ENCODE measurements around the gene SHKBP1. TPM values are rescaled to one million over a fixed set of nuclear protein-coding genes. Genes with fewer than 3 reads are reported as not detected.
"Not testable (repeated sequence)": the region's sequence is repeated elsewhere in the genome, so short reads cannot be mapped to it uniquely, and the experiment has no call there.

Gene SHKBP1
- total and polyA plus RNA-seq, 8 donors, result 15.8 to 102 (median 73.4) TPM

GRCh38 chr19:40621283-40621682, 44.6 kb downstream of the SHKBP1 start:
- Histone ChIP-seq H3K4me3 (no peak overlapping the region), H3K4me1 (peaks cover 0 to 10% (median 1%) of the 10 kb centered on the region in 4 donors), H3K27ac (no peak overlapping the region), H3K27me3 (no peaks in the 10 kb centered on the region), H3K9me3 (no peaks in the 10 kb centered on the region), H3K36me3 (peaks cover 20 to 74% (median 69%) of the 10 kb centered on the region in 4 donors)
- TF ChIP-seq POLR2AphosphoS5 (IDR thresholded peaks at IDR 0.05), result no peak
- no peak for TF ChIP-seq POLR2A (IDR thresholded peaks at IDR 0.05)
- no peak for TF ChIP-seq EP300 (IDR thresholded peaks at IDR 0.05)
- TF ChIP-seq CTCF (IDR thresholded peaks at IDR 0.05), result no peak
- no peak for DNase-seq
- WGBS, 5 donors, result 72 to 96% (median 93%) methylated on average over 2 of the region's 2 CpGs
- intact Hi-C loops (cut with DNase I; ENCODE audit: low total_unique reads), result no loop called here

- H3K9me3 ChIP-seq, result no peaks in the 10 kb centered on the region
- no peak overlapping the region for H3K27ac ChIP-seq
- TF ChIP-seq CTCF (IDR thresholded peaks at IDR 0.05), result no peak
- TF ChIP-seq EP300 (IDR thresholded peaks at IDR 0.05), result no peak
- TF ChIP-seq POLR2AphosphoS5 (IDR thresholded peaks at IDR 0.05), result no peak
- TF ChIP-seq POLR2A (IDR thresholded peaks at IDR 0.05), result no peak
- peaks cover 0 to 10% (median 1%) of the 10 kb centered on the region in 4 donors for H3K4me1 ChIP-seq
- no peaks in the 10 kb centered on the region for H3K27me3 ChIP-seq
- no peak overlapping the region for H3K4me3 ChIP-seq
- H3K36me3 ChIP-seq, result peaks cover 23 to 83% (median 75%) of the 10 kb centered on the region in 4 donors
- intact Hi-C loops (cut with DNase I; ENCODE audit: low total_unique reads), result no loop called here
- WGBS, 5 donors, result 92 to 96% (median 93%) methylated on average over 22 to 24 of the region's 24 CpGs
- no peak for DNase-seq
Measured at GRCh38 chr19:40621966-40622772, 45.5 kb downstream of the SHKBP1 start.

GRCh38 chr19:40622773-40623075, 46.1 kb downstream of the SHKBP1 start:
- Histone ChIP-seq H3K9me3 (no peaks in the 10 kb centered on the region), H3K4me3 (no peak overlapping the region), H3K36me3 (peaks cover 23 to 88% (median 81%) of the 10 kb centered on the region in 4 donors), H3K4me1 (peaks cover 0 to 10% (median 1%) of the 10 kb centered on the region in 4 donors), H3K27ac (no peak overlapping the region), H3K27me3 (no peaks in the 10 kb centered on the region)
- DNase-seq, result no peak
- 83 to 90% (median 87%) methylated on average over 6 to 7 of the region's 7 CpGs for WGBS, 5 donors
- TF ChIP-seq CTCF (IDR thresholded peaks at IDR 0.05) (no peak), POLR2AphosphoS5 (IDR thresholded peaks at IDR 0.05) (no peak)
- intact Hi-C loops (cut with DNase I; ENCODE audit: low total_unique reads), result no loop called here

- 48 to 55% (median 50%) methylated on average over 35 to 41 of the region's 41 CpGs for WGBS, 5 donors
- intact Hi-C loops (cut with DNase I; ENCODE audit: low total_unique reads), result no loop called here
- H3K9me3 ChIP-seq, result no peaks in the 10 kb centered on the region
- H3K4me3 ChIP-seq, result no peak overlapping the region
- TF ChIP-seq POLR2AphosphoS5 (IDR thresholded peaks at IDR 0.05) (no peak), CTCF (IDR thresholded peaks at IDR 0.05) (no peak), EP300 (IDR thresholded peaks at IDR 0.05) (no peak)
- peak in 1 of 2 donors; percentile 85 for DNase-seq
- H3K36me3 ChIP-seq, result peaks cover 23 to 92% (median 84%) of the 10 kb centered on the region in 4 donors
- no peaks in the 10 kb centered on the region for H3K27me3 ChIP-seq
- H3K4me1 ChIP-seq, result peaks cover 0 to 10% (median 1%) of the 10 kb centered on the region in 4 donors
- no peak overlapping the region for H3K27ac ChIP-seq
Measured at GRCh38 chr19:40623403-40624251, 47.0 kb downstream of the SHKBP1 start.

GRCh38 chr19:40624369-40625153, 47.9 kb downstream of the SHKBP1 start:
- H3K36me3 ChIP-seq, result peaks cover 20 to 92% (median 86%) of the 10 kb centered on the region in 4 donors
- H3K9me3 ChIP-seq; H3K27ac ChIP-seq; H3K27me3 ChIP-seq; H3K4me3 ChIP-seq; H3K4me1 ChIP-seq; DNase-seq; intact Hi-C loops (cut with DNase I; ENCODE audit: low total_unique reads): not testable (repeated sequence)
- 90 to 92% (median 91%) methylated on average over 14 of the region's 14 CpGs for WGBS, 5 donors
